WERI-Rb-1 (cell line): ENCODE results near the gene SMPD3.

Experiments used
- DNase-seq: peaks from one replicate; pipeline ENCODE4 v3.0.0-alpha.2; 2020
- H3K27ac ChIP-seq: fragments of 250-450 bp; sonication (Bioruptor Pico); 2 replicates; pipeline ENCODE4 v1.5.1; 2020; ENCODE audit warnings: mild to moderate bottlenecking, moderate library complexity
- H3K27me3 ChIP-seq: fragments of 250-450 bp; sonication (Bioruptor Pico); 2 replicates; pipeline ENCODE4 v1.5.1; 2021; ENCODE audit warnings: mild to moderate bottlenecking, low read depth, moderate library complexity; ENCODE audit not compliant: insufficient read depth, severe bottlenecking
- H3K36me3 ChIP-seq: fragments of 250-450 bp; sonication (Bioruptor Pico); 2 replicates; pipeline ENCODE4 v1.5.1; 2020; ENCODE audit warnings: mild to moderate bottlenecking, moderate library complexity
- H3K4me3 ChIP-seq: 2 replicates; pipeline ENCODE4 v1.5.1; 2011; ENCODE audit warnings: low read depth, mild to moderate bottlenecking, control low read depth, low read length
- H3K9me3 ChIP-seq: fragments of 250-450 bp; sonication (Bioruptor Pico); 2 replicates; pipeline ENCODE4 v1.5.1; 2021; ENCODE audit warnings: mild to moderate bottlenecking, moderate library complexity; ENCODE audit not compliant: severe bottlenecking
- CTCF ChIP-seq: IDR thresholded peaks from 2 replicates; pipeline ENCODE4 v1.5.1; 2011; ENCODE audit warnings: low read depth, mild to moderate bottlenecking, control low read depth, inconsistent platforms, low read length

Gene SMPD3

GRCh38 chr16:68400083-68400923 is 48.0 kb downstream of the SMPD3 start:
- Histone ChIP-seq H3K27me3 (no peaks in the 10 kb centered on the region), H3K36me3 (no peaks in the 10 kb centered on the region), H3K27ac (no peak overlapping the region), H3K4me3 (no peak overlapping the region), H3K9me3 (no peaks in the 10 kb centered on the region)
- TF ChIP-seq CTCF: no peak
- no peak for DNase-seq

GRCh38 chr16:68399456-68399855 is 48.9 kb downstream of the SMPD3 start:
- DNase-seq: no peak
- no peak overlapping the region for H3K27ac ChIP-seq
- TF ChIP-seq CTCF: no peak
- H3K36me3 ChIP-seq: no peaks in the 10 kb centered on the region
- no peaks in the 10 kb centered on the region for H3K9me3 ChIP-seq
- H3K4me3 ChIP-seq: no peak overlapping the region
- H3K27me3 ChIP-seq: no peaks in the 10 kb centered on the region

GRCh38 chr16:68397710-68398201 is 50.6 kb downstream of the SMPD3 start:
- Histone ChIP-seq H3K27me3 (no peaks in the 10 kb centered on the region), H3K4me3 (no peak overlapping the region), H3K9me3 (no peaks in the 10 kb centered on the region), H3K27ac (no peak overlapping the region), H3K36me3 (no peaks in the 10 kb centered on the region)
- no peak for DNase-seq
- TF ChIP-seq CTCF: no peak

- DNase-seq: peak; percentile 55
- no peaks in the 10 kb centered on the region for H3K36me3 ChIP-seq
- H3K27ac ChIP-seq: no peak overlapping the region
- no peak overlapping the region for H3K4me3 ChIP-seq
- no peaks in the 10 kb centered on the region for H3K27me3 ChIP-seq
- peak; percentile 67 for TF ChIP-seq CTCF
- H3K9me3 ChIP-seq: no peaks in the 10 kb centered on the region
Observed at GRCh38 chr16:68396481-68396880, 51.8 kb downstream of the SMPD3 start.

GRCh38 chr16:68395815-68396214 is 52.5 kb downstream of the SMPD3 start:
- DNase-seq: no peak
- Histone ChIP-seq H3K9me3 (no peaks in the 10 kb centered on the region), H3K4me3 (no peak overlapping the region), H3K27me3 (no peaks in the 10 kb centered on the region), H3K27ac (no peak overlapping the region), H3K36me3 (no peaks in the 10 kb centered on the region)
- no peak for TF ChIP-seq CTCF
